DMS 273 treated with DMSO at 0.1 percent for 48 hours (cell line): ENCODE data around the gene ZNF205.

Experiments used
- DNase-seq: peaks from one replicate; lab custom pipeline; 2025; lab: John Stamatoyannopoulos, UW

ZNF205 gene

DNA sequence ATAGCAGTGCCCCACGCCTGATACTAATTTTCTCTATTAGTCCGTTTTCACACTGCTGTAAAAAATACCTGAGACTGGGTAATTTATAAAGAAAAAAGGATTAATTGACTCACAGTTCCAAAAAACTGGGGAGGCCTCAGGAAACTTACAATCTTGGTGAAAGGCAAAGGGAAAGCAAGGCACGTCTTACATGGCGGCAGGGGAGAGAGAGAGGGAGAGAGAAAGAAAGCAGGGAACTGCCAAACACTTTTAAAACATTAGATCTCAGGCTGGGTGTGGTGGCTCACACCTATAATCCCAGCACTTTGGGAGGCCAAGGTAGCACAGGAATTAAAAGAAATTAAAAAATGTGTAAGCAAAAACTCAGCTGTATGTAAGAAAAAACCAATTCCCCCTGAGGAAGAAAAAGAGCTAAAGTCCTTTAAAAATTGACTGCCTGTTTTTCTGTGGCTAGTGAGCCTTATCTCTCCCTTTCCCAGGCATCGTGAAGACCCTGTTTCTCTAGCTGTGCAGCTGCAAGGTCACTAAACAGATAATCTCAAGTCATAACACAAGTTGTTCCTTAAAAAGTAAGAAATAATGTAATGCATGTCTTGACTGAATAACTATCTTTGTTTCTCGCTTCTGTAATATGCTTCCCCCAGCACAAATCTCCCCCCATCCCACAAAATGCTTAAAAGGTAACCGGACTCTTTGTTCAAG lies 27.3 kb upstream of the ZNF205 start:
- no peak for DNase-seq

DNA sequence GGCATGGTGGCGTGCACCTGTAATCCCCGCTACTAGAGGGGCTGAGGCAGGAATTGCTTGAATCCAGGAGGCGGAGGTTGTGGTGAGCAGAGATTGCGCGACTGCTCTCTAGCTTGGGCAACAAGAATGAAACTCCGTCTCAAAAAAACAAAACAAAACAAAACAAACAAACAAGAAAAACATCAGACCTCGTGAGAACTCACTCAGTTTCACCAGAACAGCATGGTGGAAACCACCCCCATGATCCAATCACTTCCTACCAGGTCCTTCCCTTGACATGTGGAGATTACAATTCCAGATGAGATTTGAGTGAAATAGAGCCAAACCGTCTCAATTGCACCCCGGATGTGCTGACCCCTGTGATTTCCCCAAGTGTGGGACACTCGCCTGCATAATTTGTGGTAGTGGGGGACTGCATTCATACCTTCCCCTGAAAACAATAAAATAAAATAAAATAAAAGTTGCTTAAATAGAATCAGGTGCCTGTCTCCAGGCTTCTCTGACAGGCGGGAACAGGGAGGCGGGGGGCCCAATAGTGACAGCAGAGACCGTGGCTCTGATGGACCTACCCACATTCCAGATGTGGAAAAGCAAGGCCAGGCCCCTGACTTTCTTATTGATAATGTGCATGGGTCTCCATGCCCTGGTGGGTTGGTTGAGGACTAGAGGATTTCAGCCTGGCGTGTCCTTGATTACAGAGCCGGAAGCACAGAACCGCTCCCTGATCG lies 26.4 kb upstream of the ZNF205 start:
- DNase-seq, result no peak

DNA sequence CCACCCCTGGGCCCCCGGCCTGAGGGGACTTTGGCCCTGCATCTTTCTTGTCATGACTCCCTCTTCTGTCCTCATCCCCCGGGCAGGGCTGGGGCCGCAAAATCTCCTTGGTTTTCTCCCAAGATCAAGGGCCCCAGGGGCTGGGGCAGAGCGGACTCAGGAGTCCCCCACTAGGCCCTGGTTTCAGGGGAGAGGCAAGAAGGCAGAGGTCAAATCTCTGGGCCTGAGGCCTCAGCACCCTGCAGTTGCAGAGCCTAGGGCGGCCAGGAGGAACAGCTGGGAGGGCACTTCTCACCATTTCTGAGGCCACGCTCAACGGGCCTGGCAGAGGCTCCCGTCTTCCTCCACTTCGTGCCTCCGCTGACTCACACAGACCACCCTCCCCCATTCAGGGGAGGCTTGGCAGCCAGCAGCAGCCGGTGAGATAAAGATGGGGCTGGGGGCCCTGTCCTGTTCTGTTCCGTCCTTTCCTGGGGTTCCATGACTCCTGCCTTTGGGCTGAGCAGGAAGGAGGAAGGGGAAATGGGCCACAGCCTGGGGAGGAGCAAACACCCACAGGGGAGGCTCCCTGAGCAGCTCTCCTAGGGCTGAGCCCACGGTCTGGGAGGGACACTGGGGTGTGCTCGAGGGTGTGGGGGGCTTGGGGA lies 25.7 kb upstream of the ZNF205 start:
- no peak for DNase-seq

DNA sequence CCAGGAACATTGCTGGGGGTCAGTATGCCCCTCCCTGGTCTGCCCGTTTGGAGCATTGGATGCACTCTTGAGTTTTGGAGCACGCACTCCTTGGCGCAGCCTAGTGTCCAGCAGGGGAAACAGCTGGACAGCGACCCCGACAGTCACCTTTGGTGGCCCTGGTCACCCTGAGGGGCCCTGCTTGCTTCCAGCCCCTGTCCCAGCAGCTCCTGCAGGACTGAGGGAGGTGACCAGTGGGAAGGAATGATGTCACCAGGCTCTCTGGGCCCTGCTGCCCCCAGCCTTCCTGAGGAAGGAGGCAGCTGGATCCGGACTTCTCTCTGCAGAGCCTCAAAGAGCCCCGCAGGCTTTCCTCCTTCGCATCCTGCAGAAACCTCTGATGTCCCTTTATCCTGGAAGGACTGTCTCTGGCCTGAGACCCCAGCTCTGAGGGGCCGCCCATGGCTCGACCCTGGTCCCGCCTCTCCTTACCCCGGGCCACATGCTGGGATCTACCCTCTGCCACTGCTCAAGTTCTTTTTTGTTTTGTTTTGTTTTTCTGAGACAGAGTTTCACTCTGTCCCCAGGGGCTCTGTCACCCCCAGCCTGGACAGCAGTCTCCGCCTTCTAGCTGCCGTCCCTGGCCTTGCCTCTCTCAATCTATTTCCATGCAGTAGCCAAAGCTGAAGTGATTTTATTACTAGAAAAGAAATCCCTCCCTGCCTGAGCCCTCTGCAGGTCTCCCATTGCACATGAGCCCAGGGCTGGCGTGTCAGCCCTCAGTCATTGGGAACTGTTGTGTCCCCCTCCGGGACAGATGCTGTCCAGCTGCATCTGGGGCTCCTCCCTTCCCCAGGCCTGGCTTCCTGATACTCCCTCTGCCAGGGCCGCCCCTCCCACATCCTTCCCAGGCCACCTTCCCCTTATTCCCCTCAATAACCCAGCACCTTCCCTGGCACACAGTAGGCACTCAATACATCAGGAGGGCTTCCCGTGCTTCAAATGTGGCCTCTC lies 24.8 kb upstream of the ZNF205 start:
- no peak for DNase-seq

DNA sequence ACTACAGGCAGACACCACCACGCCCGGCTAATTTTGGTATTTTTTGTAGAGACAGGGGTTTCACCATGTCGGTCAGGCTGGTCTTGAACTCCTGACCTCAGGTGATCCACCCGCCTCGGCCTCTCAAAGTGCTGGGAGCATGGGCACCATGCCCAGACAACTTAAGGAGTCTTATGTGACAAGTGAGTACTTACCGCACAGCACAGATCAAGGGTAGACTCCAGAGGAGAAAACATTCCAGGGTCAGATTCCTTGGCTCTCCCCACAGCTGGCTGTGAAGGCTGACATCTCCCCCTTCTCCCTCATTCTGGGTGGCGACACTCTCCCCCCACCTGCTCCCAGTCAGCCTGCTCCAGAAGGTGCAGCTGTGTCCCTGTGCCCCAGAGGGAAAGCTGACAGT lies 23.9 kb upstream of the ZNF205 start:
- no peak for DNase-seq

DNA sequence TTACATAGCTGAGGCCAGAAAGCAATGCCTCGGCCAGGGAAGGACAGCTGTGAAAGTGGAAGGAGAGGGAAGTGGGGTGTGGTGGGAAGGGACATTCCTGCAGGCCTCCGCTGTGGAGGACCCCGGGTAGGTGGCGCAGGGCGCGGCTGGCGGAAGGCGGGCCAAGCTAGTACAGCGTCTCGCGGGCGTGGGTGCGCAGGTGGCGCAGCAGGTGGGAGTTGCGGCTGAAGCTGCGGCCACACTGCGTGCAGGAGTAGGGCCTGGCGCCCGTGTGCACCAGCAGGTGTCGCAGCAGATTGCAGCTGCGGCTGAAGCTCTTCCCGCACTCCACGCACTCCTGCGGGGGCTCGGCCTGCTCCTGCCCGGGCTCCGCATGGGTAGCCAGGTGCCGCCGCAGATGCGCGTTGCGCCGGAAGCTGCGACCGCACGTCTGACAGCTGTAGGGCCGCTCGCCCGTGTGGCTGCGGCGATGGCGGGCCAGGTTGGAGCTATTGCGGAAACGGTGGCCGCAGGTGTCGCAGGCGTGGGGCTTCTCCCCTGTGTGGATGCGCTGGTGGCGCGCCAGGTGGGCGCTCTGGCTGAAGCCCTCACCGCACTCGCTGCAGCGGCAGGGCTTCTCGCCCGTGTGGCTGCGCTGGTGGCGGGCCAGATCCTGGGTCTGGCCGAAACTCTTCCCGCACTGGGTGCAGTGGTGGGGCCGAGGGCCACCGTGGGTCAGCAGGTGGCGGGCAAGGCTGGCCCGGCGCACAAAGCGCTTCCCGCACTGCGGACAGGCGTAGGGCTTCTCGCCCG lies 23.3 kb upstream of the ZNF205 start:
- no peak for DNase-seq

DNA sequence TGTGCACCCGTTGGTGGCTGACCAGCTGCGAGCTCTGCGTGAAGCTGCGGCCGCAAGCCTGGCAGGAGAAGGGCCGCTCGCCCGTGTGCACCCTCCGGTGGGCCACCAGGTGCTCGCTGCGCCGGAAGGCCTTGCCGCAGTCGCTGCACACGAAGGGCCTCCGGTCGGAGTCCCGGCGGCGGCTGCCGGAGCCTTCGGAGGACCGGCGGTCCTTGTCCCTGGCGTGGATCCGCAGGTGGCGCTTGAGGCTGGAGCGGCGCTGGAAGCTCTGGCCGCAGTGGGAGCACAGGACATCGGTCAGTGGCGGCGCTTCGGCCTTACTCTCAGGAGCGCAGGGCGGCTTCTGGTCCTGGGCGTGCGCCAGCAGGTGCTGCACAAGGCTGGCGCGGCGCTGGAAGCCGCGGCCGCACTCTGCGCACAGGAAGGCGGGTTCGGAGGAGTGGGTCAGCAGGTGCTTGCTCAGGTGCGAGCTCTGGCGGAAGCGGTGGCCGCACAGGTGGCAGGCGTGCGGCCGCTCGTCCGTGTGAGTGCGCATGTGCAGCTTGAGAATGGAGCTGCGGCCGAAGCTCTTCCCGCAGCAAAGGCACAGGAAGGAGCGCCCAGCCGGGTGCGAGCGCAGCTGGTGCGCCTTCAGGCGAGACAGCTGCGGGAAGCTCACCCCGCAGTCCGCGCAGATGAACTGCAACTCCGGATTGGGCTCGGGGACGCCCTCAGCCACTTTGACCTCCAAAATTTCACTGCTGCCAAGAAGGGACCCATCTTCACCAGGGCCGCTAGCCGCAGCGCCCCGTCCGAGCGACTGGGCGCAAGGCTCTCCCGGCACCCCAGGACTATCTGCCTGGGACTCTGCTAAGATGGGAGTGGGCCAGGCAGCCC lies 22.4 kb upstream of the ZNF205 start:
- DNase-seq, result no peak

DNA sequence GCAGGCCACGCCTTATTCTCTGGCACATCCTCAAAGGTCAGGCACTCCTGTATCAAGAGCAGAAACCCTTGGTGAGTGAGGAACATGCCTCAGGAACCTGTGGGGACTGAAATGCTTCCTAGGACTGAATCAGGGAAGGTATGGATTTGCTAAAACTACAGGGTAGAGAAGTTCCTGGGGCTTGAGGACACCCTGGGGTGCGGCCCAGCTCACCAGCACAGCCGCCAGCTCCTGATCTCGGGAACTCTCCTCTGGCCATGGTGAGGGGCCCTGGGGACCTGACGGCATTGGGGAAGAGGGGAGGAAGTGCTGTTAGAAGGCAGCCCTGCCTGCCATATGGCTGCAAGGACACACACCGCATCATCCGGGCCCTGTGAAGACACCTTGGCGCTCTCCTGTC lies 20.8 kb upstream of the ZNF205 start:
- DNase-seq, result no peak

DNA sequence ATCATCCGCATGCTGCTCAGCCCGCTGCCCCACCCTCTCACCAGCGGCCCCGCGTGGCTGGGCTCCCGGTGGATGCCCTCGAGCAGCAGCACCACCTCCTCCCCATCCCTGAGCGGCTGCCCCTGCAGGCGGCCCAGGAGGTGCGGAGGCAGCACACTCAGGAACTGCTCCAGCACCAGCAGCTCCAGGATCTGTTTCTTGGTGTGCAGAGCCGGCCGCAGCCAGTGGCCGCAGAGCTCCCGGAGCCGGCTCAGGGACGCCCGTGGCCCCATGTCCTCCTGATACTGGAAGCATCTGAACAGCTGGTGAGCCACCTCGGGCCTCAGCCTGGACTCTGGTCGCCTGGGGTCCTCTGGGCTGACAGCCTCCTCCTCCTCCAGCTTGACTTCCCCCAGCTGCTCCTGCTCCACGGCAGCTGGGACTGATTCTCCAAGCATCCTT lies 19.9 kb upstream of the ZNF205 start:
- no peak for DNase-seq

DNA sequence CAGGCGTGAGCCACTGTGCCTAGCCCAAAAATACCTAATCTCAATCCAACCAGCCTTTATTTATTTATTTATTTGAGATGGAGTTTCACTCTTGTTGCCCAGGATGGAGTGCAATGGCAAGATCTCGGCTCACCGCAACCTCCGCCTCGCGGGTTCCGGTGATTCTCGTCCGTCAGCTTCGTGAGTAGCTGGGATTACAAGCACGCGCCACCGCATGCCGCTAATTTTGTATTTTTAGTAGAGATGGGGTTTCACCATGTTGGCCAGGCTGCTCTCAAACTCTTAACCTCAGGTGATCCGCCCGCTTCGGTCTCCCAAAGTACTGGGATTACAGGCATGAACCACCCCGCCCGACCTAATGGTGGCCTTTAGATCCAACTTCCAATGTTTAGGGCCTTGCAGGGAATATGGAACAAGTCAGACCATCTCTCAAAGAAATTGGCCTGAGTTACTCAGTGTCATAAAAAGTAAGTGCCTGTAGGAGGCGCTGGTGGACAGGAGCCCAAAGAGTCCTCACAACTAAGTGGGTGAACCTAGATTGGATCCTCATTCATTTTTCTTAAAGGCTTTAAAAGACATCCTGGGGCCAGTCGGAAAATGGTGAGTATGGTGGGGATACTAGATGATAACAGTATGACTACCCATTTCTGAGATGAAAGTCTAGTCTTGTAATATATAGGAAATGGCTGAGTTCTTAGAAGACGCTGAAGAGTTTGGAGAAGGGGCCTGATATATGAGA lies 17.9 kb upstream of the ZNF205 start:
- no peak for DNase-seq

DNA sequence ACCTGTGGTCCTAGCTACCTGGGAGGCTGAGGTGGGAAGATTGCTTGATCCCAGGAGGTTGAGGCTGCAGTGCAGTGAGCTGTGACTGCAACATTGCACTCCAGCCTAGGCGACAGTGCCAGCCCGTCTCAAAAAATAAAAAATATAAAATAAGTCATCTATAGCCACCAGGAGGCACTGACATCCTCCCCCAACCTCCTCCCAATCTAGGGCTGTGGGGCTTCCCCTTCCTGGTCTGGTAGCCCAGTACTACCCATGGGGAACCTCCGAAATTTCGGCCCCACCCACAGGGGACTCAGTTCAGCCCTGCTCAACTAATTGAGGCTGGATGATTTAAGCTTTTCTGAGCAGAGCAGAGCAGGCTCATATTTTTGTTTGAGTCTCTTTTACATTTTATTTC lies 16.5 kb upstream of the ZNF205 start:
- no peak for DNase-seq

DNA sequence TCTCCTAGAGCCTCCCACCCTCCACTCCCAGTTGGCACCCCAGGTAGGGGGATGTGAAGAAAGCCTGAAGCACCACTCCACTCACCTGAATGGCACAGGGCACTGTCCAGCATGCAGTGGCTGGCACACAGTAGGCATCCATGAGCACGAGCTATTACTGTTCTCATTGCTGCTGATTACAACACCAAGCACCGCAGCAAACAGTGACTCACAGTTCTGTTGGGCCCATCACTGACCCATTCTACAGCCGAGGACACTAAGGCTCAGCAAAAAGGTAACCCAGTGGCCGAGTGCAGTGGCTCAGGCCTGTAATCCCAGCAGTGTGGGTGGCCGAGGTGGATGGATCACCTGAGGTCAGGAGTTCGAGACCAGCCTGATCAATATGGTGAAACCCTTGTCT lies 16.0 kb upstream of the ZNF205 start:
- DNase-seq, result no peak

DNA sequence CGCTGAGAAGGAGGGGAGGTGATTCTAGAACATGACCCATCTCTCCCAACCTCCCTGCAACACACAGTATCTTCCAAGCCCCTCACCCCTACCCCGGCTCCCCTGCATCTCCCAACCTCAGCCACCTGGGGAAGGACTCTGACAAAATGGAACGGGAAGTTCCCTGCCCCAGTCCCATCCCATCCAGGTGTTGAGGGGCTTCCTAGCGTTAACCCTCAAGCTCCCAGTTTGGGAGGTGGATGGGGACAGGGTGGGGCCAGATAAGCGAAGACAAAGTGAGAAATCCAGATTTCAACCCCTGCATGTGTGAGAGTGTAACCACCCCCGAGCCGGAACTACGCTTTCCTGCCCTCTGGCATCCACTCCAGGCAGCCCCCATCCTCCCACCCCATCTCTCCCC lies 15.1 kb upstream of the ZNF205 start:
- no peak for DNase-seq

DNA sequence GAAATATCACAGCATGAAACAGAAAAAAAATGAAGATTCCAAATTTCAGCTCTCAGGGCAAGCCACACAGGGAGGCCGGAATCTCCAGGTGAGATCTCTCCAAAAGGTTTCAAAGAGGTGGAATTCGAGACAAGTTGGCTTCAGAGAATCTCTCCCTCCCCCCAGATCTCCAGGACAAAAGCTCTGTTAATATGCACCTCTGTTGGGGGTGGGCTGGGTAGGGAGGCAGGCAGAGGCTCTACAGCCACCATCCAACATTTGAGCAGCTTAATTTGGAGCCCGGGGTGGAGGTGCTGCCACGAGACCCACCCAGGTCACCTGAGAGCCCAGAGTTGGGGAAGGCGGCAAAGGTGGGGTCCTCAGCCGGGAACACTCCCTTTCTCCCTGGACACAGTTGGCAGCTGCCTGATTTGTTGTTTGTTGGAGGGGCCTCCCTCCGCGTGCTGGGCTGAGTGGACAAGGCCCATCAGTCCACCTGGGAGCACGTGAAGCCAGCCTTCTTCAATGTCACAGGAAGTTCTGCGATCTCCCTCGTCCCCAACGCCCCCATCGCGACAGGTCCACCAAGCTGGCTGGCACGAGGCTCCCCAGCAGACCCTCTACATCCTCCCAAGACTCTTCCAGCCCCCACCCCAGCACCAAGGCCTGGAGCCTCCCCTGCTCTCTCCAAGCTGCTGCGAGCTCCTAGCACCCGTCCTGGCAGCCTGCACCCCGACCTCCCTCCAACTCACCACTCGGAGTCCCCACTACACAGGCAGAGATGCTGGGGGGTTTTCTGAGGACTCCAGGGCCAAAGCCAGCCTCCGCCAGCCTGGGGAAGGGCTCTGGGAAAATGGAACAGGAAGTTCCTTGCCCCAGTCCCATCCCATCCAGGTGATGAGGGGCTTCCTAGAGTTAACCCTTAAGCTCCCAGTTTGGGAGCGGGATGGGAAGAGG lies 13.7 kb upstream of the ZNF205 start, which contains the start of gene ZSCAN10:
Gene ZSCAN10, minus strand, starts transcription at position 836 of the 936 bp plus-strand sequence. CDS start 6,357 bp downstream, outside the sequence.
- no peak for DNase-seq

DNA sequence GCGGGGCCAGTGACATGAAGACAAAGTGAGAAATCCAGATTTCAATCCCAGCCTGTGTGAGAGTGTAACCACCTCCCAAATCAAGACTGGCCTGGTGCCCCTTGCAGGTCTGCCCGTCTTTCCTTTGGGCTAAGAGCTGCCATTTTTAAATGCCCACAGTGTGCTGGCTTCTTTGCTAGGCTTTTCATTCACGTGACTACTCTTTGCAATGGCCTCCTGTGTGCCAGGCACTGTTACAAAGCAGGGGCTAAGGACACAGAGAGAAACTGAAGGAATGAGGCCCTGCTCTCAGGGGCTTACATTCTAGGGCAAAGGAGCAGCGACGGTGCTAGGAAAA lies 13.0 kb upstream of the ZNF205 start:
- no peak for DNase-seq

DNA sequence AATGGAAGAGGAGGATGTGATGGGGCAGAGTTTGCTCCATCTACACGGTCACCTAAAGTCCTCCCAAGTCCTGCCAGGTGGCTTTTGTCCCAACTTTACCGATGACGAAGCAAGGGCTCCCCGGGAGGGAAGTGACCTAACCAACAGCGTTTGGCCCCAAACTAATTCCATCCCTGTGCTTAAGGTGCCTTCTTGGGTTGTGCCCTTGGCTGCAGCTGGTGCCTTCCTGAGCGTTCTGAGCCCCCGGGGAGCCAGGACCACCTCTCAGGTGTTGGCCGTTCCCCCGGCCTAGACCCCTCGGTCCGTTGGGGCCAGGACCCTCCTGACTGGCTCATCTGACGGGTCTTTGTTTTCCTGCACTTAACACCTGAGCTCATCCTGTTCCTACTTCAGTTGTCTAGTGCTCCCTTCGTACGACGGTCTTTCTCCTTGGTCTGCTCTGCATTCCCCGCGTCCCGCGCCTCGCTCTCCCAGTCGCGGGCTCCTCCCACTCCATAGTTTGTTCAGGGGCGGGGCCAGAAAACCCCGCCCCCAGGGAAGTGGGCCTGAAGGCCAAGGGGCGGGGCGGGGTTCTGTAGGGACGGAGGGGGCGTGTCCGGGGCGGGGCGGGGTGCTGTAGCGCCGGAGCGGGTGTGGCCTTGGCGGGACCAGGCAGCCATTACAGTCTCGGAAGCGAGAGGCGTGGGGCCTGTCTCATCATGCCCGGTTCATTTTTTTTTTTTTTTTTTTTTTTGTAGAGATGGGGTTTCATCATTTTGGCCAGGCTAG lies 12.5 kb upstream of the ZNF205 start:
- DNase-seq, result no peak

DNA sequence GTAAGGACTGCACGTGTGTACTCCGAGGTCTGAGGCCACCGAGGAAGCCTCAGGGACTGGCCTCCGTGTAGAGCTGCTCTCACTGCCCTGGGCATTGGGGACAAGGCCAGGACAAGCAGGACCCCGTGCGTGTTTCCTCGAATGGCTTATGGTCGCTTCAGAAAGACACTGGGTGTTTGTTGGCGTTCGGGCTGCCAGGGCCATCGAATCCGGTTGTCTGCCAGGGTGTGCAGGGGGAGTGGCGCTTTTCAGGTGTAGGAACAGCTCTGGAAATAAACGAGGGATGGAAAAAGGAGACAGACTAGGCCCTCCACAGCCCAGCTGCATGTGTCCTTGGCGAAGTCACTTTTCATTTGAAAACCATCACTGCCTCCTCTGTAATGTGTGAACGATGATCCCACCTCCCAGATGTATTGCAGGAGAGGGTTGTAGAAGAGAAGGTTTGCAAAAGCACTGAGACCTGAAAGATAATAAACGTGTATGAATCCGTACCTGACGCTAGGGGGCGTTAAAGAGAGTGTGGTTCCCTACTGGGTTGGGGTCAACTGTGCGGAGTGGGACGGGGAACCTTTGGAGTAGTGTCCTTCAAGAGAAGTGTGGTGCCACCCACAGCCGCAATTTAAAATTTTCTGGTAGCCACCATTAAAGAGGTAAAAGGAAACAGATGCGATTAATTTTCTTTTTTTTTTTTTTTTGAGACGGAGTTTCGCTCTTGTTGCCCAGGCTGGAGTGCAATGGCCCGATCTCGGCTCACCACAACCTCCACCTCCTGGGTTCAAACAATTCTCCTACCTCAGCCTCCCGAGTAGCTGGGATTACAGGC lies 11.2 kb upstream of the ZNF205 start:
- peak; percentile 50 for DNase-seq
